SW 1271 (cell line): Measurements from ENCODE around the gene SMIM9.
A peak's percentile ranks its signal among the peaks of the same experiment; 100 is the strongest.
"Not testable (repeated sequence)": the region's sequence is repeated elsewhere in the genome, so short reads cannot be mapped to it uniquely, and the experiment has no call there.

Source experiments
- DNase-seq, 2 experiments: peaks; one replicate each; lab custom pipeline; 2025; lab: John Stamatoyannopoulos, UW

The SMIM9 gene

DNA sequence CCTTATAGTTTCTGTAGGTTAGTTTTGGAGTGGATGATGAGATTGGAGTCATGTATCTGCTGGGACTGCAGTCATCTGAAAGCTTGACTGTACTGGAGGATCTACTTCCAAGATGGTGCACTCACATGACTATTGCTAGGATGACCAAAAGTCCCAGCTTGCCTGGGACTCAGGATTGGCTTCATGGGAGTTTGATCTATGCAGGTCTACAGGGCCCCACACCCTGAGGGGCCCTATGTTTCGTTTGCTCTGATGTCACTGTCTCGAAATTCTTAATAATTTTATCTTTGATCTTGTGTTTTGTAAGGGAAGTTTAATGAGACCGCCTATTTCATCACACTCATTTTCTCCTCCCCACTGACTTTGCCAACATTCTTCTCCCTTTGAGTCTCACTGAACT, at the start of gene SMIM9:
TSS of gene SMIM9 (minus strand) at position 101 of the 400 bp plus-strand sequence. CDS start 3,806 bp downstream, outside the sequence.
- DNase-seq, result no peak

DNA sequence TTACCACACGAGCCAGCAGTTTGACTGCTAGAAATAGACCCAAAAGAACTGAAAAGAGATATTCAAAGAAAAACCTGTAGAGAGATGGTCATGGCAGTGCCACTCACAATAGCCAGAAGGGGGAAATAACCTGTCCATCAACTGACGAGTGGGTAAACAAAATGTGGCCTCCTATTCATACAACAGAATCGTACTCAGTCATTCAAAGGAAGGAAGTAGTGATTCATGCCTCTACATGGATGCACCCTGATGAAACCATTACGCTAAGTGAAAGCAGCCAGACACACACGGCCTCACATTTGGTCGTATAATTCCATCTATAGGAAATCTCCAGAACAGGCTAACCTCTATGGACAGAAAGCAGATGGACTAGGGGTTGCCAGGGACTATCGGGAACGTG, 49.6 kb upstream of the SMIM9 start:
- not testable (repeated sequence) for DNase-seq

DNA sequence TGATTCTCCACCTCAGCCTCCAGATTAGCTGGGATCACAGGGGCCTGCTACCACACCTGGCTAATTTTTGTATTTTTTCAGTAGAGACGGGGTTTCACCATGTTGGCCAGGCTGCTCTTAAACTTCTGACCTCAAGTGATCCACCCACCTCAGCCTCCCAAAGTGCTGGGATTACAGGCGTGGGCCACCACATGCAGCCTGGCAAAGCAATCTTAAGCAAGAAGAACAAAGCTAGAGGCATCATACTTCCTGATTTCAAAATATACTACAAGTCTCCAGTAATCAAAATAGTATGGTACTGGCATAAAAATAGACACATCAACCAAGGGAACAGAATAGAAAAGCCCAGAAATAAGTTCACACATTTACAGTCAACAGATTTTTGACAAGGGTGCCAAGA, 38.9 kb upstream of the SMIM9 start:
- no peak for DNase-seq

- not testable (repeated sequence) for DNase-seq
These were observed 34.1 kb upstream of the SMIM9 start for GRCh38 chrX:154868522-154868921.

DNA sequence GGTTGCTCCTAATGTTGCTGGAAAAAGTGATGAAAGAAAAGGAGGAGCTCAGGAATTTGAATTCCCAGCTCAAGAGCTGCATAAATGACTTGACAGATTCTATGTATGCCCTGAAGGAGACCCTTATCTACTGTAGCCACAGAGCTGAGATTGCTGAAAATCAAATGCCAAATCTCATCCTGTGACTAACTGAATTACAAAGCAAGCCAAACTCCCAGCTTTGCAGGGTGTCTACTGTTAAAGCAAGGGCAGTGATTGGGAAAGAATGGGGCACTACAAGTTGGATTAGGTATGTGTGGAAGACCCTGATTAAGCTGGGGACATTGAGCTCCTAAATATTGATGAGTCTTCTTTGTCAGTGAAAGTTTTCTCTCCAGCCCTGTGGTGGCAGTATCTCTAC, 20.8 kb upstream of the SMIM9 start:
- no peak for DNase-seq

GRCh38 chrX:154850957-154851611, 16.6 kb upstream of the SMIM9 start:
- DNase-seq, result no peak

DNA sequence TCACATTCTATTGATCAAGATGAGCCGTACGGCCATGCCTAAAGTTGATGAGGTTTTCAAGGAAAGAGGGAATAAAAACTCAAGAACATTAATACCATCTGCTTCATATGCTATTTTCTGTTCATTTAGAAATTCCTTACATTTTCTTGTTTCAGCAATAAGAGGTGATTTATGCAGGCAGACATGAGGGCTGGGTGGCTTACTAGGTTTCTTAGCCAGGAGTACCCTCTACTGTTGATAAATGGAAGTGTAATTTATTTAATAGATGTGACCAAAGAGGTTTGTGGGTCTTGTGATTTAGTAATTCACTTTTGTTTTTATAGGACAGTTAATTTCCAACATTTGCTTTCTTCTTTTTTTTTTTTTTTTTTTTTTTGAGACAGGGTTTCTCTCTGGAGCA, 6.4 kb upstream of the SMIM9 start:
- peak in 1 of 2 experiments; percentile 22 for DNase-seq

- no peak for DNase-seq
These were observed 1.7 kb upstream of the SMIM9 start for GRCh38 chrX:154836163-154836562.

DNA sequence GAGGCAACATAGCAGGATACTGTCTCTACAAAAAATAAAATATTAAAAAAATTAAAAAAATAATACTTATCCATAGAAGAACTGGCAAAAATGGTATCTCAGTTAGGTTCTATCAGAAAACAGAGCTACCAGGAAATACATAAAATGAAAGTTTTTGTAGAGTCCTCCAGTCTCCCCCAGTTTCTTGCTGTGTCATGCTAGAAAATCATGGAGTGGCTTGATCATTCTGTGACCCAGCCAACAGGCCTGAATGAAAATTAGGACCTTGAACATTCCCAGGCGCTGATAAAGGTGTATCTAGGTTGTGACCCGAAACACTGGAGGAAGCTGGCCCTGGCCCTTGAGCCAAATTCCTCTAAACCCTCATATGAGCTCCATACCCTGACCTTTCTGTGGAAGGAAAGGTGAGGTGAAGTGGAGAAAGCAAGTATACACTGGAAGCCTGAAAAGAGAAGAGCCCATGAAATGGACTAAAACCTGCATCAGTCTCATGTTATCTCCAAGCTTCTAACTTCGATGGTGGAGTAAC, 652 bp downstream of the SMIM9 start:
- DNase-seq, result no peak

- no peak for DNase-seq
These were observed 4.5 kb downstream of the SMIM9 start for GRCh38 chrX:154829926-154830442.

- no peak for DNase-seq
These were observed 5.3 kb downstream of the SMIM9 start for GRCh38 chrX:154829134-154829533.

GRCh38 chrX:154828016-154828408, 6.5 kb downstream of the SMIM9 start:
- no peak for DNase-seq

- no peak for DNase-seq
These were observed 7.1 kb downstream of the SMIM9 start for GRCh38 chrX:154827194-154828015.

DNA sequence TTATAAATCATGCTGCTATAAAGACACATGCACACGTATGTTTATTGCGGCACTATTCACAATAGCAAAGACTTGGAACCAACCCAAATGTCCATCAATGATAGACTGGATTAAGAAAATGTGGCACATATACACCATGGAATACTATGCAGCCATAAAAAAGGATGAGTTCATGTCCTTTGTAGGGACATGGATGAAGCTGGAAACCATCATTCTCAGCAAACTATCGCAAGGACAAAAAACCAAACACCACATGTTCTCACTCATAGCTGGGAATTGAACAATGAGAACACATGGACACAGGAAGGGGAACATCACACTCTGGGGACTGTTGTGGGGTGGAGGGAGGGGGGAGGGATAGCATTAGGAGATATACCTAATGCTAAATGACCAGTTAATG, 8.9 kb downstream of the SMIM9 start:
- not testable (repeated sequence) for DNase-seq

DNA sequence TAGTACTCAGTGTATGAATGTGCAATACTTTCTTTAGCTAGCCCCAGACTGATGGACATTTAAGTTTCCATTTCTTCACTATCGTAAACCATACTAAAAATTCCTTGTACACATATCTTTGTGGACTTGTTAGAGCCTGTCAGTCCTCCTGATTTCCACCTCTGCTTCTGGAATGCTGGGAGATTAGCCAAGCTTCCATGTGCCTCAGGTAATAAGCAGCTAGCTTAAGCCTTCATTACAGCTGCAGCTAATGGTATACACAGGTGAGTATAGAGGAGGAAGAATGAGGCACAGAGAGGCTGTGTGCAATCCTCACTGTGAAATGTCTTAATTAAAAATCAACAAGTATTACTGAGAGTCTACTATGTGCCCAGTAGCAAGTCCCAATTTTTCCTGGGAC, 9.8 kb downstream of the SMIM9 start:
- no peak for DNase-seq

DNA sequence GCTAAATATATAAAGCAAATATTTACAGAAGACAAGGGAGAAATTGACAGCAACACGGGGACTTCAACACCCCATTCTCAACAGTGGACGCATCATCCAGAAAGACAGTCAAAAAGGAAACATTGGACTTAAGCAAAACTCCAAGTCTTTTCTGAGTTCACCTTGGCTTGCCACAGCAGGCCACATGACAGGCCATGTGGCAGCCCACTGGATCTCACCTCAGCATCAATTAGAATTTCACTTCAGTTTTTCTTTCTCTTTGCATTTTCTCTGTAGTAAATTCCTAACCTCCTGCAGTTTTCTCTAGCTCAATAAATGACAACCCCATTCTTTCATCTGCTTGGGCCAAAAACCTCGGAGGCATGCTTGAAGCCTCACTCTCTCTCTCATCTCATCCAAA, 12.4 kb downstream of the SMIM9 start:
- no peak for DNase-seq

DNA sequence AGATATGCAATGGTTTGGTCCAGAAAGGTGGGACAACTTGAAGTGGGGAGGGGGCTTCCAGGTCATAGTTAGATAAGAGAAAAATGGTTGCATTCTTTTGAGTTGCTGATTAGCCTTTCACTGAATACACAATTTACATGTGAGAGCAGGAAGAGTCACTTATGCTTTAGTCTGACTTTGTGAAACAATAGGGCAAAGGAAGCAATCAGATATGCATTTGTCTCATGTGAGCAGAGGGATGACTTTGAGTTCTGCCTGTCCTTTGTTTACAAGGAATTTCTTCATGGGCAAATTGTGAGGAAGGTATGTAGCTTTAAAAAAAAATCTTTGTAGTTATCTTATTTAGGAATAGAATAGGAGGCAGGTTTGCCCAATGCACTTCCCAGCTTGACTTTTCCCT, 12.9 kb downstream of the SMIM9 start:
- no peak for DNase-seq

DNA sequence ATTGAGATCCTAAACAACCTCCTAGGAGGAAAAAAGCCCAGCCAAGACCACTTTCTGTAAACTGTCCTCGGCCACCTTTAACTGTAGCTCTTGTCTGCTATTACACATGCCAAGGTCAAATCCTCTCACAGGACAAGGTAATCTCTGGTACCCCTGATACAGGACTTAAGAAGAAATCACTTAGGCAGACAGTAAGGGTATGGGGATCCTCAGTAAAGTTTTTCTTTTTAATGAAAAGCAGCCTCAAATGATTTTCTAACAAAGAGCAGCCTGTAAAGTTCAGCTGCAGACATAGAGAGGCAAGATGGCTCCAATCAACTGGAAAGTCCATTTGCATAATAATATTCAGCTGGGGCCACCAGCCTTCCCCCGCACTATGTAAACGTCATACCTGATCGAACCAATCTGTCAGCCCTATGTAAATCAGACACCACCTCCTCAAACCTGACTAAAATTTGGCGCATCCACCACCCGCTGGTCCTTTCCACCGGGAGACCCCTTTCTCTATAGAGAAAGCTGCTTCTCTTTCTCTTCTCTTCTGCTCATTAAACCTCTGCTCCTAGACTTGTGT, 14.6 kb downstream of the SMIM9 start:
- DNase-seq, result no peak

GRCh38 chrX:154818916-154819770, 15.3 kb downstream of the SMIM9 start:
- no peak for DNase-seq

DNA sequence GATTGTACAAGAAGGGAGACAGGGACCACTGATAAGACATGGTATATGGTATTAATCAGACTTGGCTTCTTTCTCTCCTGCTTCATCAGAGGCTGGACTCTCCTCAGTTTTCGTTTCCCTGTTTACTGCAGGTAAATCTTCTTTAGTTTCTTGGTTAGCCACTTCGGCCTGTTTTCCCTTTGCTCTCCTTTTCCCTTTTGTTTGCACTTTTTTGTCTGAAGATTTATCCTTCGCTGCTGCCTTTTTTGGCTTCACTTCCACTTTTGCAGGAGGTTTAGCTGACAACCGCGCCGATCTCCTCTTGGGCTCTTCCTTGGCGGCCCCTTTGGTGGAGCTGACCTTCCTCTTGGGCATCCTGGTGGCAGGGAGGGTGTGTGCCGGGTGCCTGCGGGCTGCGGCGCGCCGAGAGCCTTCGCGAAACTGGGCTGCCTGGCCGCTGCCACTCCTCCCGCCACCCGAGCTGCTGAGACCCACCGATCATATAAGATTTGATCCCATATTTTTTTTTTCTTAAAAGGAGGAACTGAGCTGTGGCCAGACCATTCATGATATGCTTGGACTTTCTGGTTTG, 17.3 kb downstream of the SMIM9 start:
- not testable (repeated sequence) for DNase-seq

DNA sequence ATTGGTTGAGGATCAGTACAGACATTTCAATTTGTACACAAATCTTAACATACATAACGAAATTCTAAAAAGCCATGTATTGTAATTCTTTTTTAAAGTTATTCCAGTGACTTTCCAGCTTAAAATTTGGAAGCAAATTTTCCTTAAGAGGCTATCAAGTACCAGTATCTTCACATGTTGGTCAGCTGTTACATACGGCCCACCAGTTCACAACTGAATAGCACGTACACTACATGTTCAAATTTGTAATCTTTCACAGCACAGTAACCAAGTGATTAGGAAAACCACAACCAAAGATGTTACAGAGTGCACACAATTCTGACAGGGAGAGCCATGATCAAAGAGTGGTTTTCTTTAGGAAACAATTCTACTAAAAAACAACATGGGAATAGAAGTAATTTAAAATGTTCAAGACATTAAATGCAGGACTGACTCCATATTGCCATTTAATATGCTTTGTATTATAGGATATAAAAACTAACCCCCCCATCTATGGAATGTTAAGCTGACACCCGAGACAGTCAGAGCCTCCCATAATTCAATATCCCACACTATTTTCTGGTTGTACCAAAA, 18.1 kb downstream of the SMIM9 start:
- DNase-seq, result not testable (repeated sequence)
